Progenitor cell of endocrine pancreas (in vitro differentiated cells): ENCODE measurements around the gene NAT14. TPM values are rescaled to one million over a fixed set of nuclear protein-coding genes. Genes with fewer than 3 reads are reported as not detected.

Experiments
- DNase-seq: peaks from one replicate; pipeline ENCODE4 v3.0.0; 2021; ENCODE audit warnings: low spot score; ENCODE audit not compliant: unreplicated experiment
- H3K27ac Mint-ChIP-seq: 2 replicates; pipeline ENCODE4 v1.8.0; 2021; ENCODE audit warnings: mild to moderate bottlenecking, moderate library complexity, mixed read lengths
- H3K27me3 Mint-ChIP-seq: 2 replicates; pipeline ENCODE4 v1.8.0; 2021; ENCODE audit warnings: mixed read lengths
- H3K36me3 Mint-ChIP-seq: 2 replicates; pipeline ENCODE4 v1.8.0; 2022; ENCODE audit warnings: mixed read lengths; ENCODE audit not compliant: insufficient read depth
- H3K4me1 Mint-ChIP-seq: 2 replicates; pipeline ENCODE4 v1.8.0; 2021; ENCODE audit warnings: low read depth, mixed read lengths
- H3K4me3 Mint-ChIP-seq: 2 replicates; pipeline ENCODE4 v1.8.0; 2021; ENCODE audit warnings: low read depth, mild to moderate bottlenecking, moderate library complexity, mixed read lengths
- H3K9me3 Mint-ChIP-seq: 2 replicates; pipeline ENCODE4 v1.8.0; 2021; ENCODE audit warnings: low read depth, mixed read lengths
- total RNA-seq: library from RNA; stranded (reverse); gene quantifications from 2 replicates; pipeline ENCODE4 v1.2.1, GENCODE V29; 2021
- TF ChIP-seq, protein P1 (sequence below): fragments of 200-600 bp; sonication (generic); IDR thresholded peaks from one replicate; pipeline ENCODE4 v1.5.0; 2021; ENCODE audit warnings: antibody characterized with exemption, mild to moderate bottlenecking; ENCODE audit not compliant: unreplicated experiment

The NAT14 gene
- total RNA-seq, 1 donor from 2014 or later: 69.7 TPM

DNA sequence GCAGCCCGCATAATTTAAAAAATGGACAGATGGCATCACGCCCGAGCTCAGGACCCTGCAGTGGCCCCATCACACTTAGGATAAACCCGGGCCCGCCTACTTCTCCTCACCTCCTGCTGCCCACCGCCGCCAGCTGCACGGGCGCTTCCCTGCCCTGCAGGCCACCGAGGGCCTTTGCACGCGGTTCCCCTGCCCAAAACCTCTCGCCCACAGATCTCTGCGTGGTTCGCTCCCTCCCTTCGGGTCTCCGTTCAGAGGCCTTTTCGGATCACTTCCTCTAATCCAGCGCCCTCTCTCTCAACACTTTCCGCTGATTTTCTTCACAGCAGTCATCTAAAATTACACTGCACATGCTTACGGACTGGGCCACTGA, 43.7 kb upstream of the NAT14 start:
- Mint-ChIP-seq H3K4me3 (no peak overlapping the region), H3K9me3 (no peaks in the 10 kb centered on the region), H3K27ac (no peak overlapping the region), H3K36me3 (no peaks in the 10 kb centered on the region), H3K27me3 (peaks cover 84% of the 10 kb centered on the region), H3K4me1 (no peaks in the 10 kb centered on the region)
- no peak for DNase-seq
- TF ChIP-seq, protein P1, sequence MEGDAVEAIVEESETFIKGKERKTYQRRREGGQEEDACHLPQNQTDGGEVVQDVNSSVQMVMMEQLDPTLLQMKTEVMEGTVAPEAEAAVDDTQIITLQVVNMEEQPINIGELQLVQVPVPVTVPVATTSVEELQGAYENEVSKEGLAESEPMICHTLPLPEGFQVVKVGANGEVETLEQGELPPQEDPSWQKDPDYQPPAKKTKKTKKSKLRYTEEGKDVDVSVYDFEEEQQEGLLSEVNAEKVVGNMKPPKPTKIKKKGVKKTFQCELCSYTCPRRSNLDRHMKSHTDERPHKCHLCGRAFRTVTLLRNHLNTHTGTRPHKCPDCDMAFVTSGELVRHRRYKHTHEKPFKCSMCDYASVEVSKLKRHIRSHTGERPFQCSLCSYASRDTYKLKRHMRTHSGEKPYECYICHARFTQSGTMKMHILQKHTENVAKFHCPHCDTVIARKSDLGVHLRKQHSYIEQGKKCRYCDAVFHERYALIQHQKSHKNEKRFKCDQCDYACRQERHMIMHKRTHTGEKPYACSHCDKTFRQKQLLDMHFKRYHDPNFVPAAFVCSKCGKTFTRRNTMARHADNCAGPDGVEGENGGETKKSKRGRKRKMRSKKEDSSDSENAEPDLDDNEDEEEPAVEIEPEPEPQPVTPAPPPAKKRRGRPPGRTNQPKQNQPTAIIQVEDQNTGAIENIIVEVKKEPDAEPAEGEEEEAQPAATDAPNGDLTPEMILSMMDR: no peak

DNA sequence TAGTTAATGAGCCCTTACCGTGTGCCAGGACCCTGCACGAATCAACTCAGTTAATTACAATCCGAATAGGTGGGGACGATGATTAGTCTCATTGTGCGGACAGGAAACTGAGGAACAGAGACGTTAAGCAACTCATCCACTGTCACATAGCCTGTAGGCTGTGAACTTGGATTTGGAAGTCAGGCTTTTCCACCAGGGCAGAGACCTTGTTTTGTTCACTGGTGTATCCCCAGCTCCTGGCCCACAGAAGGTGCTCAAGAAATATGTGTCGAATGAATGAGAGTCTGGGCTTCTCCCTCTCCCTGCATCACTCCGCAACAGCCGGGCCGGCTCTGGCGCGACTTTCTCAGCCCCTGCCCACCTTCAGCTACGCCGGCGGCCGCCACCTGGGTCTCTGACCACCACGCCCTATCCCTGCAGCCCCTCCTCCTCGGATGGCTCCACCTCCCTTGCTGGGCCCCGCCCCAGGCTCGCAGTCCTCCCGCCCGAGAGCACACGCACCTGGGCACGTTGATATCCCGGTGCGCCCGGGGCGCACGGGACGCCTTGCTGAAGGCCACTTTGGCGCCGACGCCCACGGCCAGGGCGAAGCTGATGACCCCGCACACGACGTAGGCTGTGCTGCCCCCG, 43.2 kb upstream of the NAT14 start:
- Mint-ChIP-seq H3K27me3 (peaks cover 82% of the 10 kb centered on the region), H3K4me1 (no peaks in the 10 kb centered on the region), H3K27ac (no peak overlapping the region), H3K36me3 (no peaks in the 10 kb centered on the region), H3K4me3 (no peak overlapping the region), H3K9me3 (no peaks in the 10 kb centered on the region)
- TF ChIP-seq, protein P1: no peak
- DNase-seq: no peak

DNA sequence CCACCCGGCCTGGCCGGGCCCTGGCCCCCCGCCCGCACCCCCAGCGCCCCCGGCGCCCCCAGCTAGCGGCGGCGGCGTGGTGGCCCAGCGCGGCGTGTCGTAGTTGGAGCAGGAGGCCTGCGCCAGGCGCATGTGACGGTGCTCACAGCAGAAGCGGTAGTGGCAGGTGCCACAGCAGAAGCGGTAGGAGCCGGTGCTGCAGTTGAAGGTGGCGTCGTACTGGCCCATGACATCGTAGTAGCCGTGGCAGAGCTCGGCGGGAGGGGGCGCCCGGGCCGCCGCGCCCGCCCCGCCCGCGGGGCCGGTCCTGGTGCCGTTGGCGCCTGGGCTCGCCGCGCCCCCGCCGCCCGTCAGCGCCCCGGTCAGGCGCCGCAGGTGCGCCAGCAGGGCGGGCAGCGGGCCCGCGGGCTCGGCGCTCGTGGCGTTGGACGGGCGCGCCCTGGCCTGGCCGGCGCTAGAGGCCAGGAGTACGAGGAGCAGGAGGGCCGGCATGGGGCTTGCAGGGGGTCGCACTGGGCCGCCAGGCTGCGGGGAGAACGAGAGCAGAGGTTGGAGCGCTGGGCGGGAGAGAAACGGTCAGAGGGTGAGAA, 42.5 kb upstream of the NAT14 start:
- Mint-ChIP-seq H3K9me3 (no peaks in the 10 kb centered on the region), H3K27ac (no peak overlapping the region), H3K27me3 (peaks cover 76% of the 10 kb centered on the region), H3K4me1 (no peaks in the 10 kb centered on the region), H3K36me3 (no peaks in the 10 kb centered on the region), H3K4me3 (no peak overlapping the region)
- no peak for DNase-seq
- TF ChIP-seq, protein P1: no peak

DNA sequence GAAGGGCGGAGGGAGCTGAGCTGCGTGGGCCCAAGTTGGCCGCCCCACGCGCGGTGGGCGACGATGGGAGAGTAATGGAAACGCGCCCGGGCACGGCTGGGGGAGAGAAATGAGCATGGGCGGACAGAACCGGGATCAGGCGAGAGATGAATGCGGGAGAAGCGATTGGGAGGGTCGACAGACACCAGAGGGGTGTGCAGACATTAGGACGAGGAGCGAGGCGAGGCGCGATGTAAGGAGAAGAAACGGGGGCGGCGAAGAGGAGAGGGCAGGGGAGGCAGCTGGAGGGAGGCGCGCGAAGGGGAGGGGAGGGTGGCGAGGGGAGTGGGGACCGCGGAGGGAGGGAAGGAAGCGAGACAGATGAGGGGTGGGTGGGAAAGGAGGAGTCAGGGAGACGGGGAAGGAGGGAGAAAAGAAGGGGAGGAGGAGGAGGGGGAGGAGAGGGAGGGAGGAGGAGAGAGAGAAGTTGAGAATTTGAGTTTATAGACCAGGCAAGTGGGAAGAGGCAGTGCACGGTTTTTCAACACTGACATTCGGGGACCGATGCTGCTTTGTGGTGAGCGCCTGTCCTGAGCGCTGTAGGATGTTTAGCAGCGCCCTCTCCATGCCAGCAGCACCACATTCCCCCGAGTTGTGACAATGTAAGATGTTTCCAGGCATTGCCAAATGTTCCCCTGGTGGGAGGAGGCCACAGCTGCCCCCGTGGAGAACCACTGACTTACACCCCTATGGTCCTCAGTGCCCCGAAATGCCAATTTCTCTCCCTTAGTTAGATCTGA, 41.8 kb upstream of the NAT14 start, which contains the start of gene SHISA7:
Gene SHISA7 (minus strand): TSS at position 256 of the 779 bp plus-strand sequence. CDS start 437 bp downstream, outside the sequence.
- Mint-ChIP-seq H3K27me3 (peaks cover 73% of the 10 kb centered on the region), H3K36me3 (no peaks in the 10 kb centered on the region), H3K4me1 (no peaks in the 10 kb centered on the region), H3K4me3 (no peak within 1 kb of the TSS), H3K27ac (no peak within 1 kb of the TSS), H3K9me3 (no peaks in the 10 kb centered on the region)
- no peak for DNase-seq
- TF ChIP-seq, protein P1: no peak

DNA sequence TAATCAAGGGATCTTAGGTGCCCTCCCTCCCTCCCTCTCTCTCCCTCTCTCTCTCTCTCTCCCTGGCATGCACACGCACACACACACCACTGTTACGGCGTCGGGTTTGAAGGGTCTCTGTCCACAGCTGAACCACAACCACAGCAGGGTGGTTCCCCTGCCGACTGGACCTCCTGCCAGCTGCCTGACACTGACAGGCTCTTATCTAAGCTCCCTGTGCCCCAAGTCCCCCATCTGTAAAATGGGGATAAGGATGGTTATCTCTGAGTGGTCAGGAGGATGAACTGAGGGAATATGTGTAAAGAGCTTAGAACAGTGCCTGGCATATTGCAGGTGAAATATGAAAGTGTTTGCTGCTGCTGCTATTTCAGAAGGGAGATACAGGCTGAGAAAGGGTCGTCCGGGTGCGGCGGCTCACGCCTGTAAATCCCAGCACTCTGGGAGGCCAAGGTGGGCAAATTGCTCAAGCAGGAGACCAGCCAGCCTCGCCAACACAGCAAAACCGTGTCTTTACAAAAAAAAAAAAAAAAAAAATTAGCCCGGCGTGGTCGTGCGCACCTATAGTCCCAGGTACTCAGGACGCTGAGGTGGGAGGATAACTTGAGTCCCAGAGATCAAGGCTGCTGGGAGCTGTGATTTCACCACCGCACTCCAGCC, 41.0 kb upstream of the NAT14 start:
- Mint-ChIP-seq H3K9me3 (no peaks in the 10 kb centered on the region), H3K36me3 (no peaks in the 10 kb centered on the region), H3K27ac (no peak overlapping the region), H3K4me1 (no peaks in the 10 kb centered on the region), H3K27me3 (peaks cover 67% of the 10 kb centered on the region), H3K4me3 (no peak overlapping the region)
- TF ChIP-seq, protein P1: no peak
- no peak for DNase-seq
